Fibroblast of mammary gland (primary cell): ENCODE measurements around the gene PHF21B.
A peak's percentile ranks its signal among the peaks of the same experiment; 100 is the strongest.

ENCODE experiments used
- DNase-seq: peaks from one replicate; pipeline ENCODE4 v3.0.0-alpha.2; 2010; ENCODE audit warnings: low read depth
- H3K4me3 ChIP-seq: 2 replicates; pipeline ENCODE4 v1.5.1; 2011; ENCODE audit warnings: low read depth, mild to moderate bottlenecking, low read length, moderate library complexity; ENCODE audit not compliant: control insufficient read depth
- TF ChIP-seq, protein P1 (sequence below): conservative IDR thresholded peaks from 2 replicates; pipeline ENCODE4 v1.5.1; 2011; ENCODE audit warnings: low read depth, low read length, inconsistent platforms; ENCODE audit not compliant: control insufficient read depth, insufficient read depth

The PHF21B gene

DNA sequence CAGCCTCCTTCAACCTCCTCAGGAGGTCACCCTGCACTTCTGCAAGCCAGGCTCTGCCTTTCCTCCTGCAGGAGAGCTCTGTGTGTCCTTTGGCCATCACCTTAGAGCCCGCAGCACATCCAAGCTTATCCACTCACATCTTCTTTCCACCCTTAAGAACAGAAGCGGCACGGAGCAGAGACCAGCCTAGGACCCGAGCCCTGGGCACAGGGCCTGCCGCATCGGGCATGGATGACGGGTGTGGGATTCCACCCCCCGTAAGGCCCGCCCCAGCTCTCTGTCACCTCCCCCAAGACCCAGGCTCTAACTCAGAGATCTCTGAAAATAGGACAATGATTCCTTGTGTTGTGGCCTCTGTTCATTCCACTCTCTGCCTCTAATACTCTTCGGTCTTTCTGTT, 42.1 kb upstream of the PHF21B start:
- TF ChIP-seq, protein P1, sequence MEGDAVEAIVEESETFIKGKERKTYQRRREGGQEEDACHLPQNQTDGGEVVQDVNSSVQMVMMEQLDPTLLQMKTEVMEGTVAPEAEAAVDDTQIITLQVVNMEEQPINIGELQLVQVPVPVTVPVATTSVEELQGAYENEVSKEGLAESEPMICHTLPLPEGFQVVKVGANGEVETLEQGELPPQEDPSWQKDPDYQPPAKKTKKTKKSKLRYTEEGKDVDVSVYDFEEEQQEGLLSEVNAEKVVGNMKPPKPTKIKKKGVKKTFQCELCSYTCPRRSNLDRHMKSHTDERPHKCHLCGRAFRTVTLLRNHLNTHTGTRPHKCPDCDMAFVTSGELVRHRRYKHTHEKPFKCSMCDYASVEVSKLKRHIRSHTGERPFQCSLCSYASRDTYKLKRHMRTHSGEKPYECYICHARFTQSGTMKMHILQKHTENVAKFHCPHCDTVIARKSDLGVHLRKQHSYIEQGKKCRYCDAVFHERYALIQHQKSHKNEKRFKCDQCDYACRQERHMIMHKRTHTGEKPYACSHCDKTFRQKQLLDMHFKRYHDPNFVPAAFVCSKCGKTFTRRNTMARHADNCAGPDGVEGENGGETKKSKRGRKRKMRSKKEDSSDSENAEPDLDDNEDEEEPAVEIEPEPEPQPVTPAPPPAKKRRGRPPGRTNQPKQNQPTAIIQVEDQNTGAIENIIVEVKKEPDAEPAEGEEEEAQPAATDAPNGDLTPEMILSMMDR = no peak
- no peak for DNase-seq
- no peak overlapping the region for H3K4me3 ChIP-seq

DNA sequence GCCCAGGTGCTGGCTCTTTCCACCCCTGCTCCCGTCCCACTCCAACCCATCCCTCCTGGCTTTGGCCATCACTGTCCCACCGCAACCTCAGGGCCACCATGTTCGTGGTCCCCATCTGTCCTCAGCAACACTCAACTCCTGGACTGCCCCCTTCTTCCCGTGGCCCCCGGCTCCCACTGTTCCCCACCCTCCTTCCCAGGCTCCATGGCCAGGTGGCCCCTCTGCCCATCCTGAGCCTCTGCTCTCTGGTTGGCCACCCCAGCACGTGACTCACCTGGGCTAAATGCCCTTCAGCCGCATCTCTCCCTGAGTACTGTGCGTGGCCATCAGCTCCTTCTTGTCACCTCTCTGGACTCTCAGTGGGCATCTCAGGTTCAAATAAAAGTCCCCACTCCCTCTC, 41.6 kb upstream of the PHF21B start:
- H3K4me3 ChIP-seq = no peak overlapping the region
- TF ChIP-seq, protein P1 = no peak
- no peak for DNase-seq

DNA sequence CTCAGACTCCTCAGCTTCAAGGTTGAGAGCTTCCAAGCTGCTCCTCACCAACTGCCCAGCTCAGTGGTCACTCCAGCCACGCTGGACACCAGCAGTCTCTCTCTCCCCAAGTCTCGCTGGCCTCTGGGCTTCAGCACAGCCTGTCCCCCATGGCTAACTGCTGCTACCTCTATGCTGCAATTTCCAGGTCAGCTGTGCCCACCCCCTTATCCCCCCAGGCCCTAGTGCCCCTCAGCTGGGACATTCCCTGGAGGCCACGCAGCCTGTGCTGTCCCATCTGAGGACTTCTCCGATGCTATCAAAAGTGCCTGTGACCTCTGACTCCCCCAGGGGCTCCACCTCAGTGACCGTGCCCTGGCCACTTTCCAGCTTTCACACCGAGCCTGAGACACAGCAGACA, 37.5 kb upstream of the PHF21B start:
- TF ChIP-seq, protein P1 = no peak

DNA sequence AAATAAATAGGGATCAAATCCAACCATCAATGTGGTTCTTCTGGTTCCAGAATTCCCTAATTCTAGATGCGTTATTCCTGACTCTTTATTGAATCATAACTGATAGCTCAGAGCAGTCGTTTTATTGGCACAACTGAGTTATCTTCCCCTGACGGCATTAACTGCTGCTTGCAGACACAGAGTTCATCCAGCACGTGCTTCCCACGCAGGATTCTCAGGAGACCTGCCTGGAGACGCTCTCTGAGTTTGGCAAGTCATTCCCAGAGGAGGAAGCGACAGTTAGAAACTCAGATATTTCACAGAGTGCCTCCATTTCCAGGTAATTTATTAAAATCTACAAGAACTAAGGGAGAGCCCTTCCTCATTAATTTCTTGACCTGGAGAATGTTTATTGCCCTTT, 35.4 kb upstream of the PHF21B start:
- TF ChIP-seq, protein P1 = no peak
- DNase-seq = no peak
- H3K4me3 ChIP-seq = no peak overlapping the region

More for the DNA sequence above, 37.5 kb upstream of the PHF21B start:
- DNase-seq = no peak
- H3K4me3 ChIP-seq = no peak overlapping the region

DNA sequence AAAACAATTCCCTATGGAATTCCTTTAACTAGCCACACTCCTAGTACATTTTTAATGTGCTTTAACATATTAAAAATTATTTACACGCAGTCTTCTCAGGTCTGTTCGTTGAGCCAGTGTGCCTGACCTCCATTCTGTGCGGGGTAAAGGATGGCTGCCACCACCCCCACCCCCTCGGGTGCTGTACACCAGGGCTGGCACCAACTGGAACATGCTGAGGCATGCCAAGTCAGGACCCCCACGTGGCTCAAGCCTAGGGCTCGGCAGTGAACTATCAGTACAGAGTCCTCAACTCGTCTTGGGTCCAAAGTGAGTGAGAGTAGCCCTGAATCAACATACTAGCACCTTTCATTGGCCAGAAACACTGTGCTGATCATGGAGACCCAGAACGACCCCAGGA, 32.5 kb upstream of the PHF21B start:
- TF ChIP-seq, protein P1 = no peak
- no peak overlapping the region for H3K4me3 ChIP-seq
- no peak for DNase-seq

DNA sequence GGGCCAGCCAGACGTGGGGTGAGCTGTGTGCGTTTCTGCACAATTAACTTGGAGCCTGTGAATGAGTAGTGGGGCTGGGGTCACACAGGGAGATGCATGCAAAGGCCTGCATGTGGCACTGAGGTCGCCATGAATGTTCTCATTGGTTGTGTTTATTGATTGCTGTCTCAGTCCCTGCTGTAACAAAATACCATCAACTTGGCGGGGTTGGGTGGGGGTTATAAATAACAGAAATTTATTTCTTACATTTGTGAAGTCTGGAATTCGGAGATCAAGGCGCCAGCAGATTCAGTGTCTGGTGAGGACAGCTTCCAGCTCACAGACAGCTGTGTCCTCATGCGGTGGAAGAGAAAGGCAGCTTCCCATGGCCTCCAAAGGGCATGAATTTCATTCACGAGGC, 29.3 kb upstream of the PHF21B start:
- H3K4me3 ChIP-seq = no peak overlapping the region
- TF ChIP-seq, protein P1 = no peak
- DNase-seq = no peak

DNA sequence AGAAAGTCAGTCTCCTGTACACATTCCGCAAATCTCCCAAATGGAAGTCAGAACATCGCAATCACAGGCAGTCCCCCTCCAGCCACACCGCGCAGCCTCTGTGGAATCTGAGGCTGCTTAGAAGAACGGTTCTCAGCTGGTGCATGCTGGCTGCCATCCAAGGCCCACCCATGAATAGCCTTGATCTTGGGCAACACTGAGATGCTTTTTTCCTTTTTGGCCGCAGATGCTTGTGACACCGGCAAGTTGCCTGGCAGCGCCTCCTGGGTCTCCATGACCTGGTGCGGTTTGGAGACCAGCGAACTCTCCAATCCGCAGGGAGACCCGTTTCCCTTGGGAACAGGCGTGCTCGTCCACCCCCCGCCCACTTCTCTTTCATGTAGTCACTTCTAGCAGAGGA, 26.3 kb upstream of the PHF21B start:
- DNase-seq = peak; percentile 45
- TF ChIP-seq, protein P1 = no peak

More for the DNA sequence above, 26.3 kb upstream of the PHF21B start:
- H3K4me3 ChIP-seq = no peak overlapping the region
